Activated CD8-positive, alpha-beta T cell treated with anti-CD3 and anti-CD28 coated beads for 36 hours (primary cell): ENCODE data around the gene HIPK1. TPM values are rescaled to one million over a fixed set of nuclear protein-coding genes. Genes with fewer than 3 reads are reported as not detected.

Source experiments
- ATAC-seq: fragments of 200-7000 bp; cut with Tn5 transposase; one replicate; pipeline ENCODE4 v1.10.0; 2021; ENCODE audit warnings: mild to moderate bottlenecking, moderate library complexity
- CTCF ChIA-PET: fragments of 350-600 bp; sonication (Branson Sonifier 250); formaldehyde crosslinking; loops from one replicate; lab custom pipeline; 2021; ENCODE audit warnings: antibody characterized with exemption; lab: Charles Lee
- POLR2A ChIA-PET: fragments of 350-600 bp; sonication (Branson Sonifier 250); formaldehyde crosslinking; loops from one replicate; lab custom pipeline; 2021; ENCODE audit warnings: antibody characterized with exemption; lab: Charles Lee
- DNase-seq: peaks from one replicate; pipeline ENCODE4 v3.0.0-alpha.2; 2020
- H3K27ac Mint-ChIP-seq: one replicate; pipeline ENCODE4 v1.8.0; 2021; ENCODE audit warnings: mild to moderate bottlenecking, mixed read lengths
- H3K27me3 Mint-ChIP-seq: one replicate; pipeline ENCODE4 v1.8.0; 2021; ENCODE audit warnings: mixed read lengths
- H3K36me3 Mint-ChIP-seq: one replicate; pipeline ENCODE4 v1.8.0; 2021; ENCODE audit warnings: low read depth, mixed read lengths
- H3K4me1 Mint-ChIP-seq: one replicate; pipeline ENCODE4 v1.8.0; 2021; ENCODE audit warnings: low read depth, mixed read lengths
- H3K4me3 Mint-ChIP-seq: one replicate; pipeline ENCODE4 v1.8.0; 2021; ENCODE audit warnings: mild to moderate bottlenecking, moderate library complexity, mixed read lengths
- H3K9me3 Mint-ChIP-seq: one replicate; pipeline ENCODE4 v1.8.0; 2021; ENCODE audit warnings: mixed read lengths
- CTCF ChIP-seq: fragments of 200-600 bp; IDR thresholded peaks from one replicate; pipeline ENCODE4 v1.8.0; 2022; ENCODE audit warnings: antibody characterized with exemption, mild to moderate bottlenecking
- intact Hi-C: fragments of 100-400 bp; cut with micrococcal nuclease; formaldehyde crosslinking; loops from one replicate; pipeline ENCODE4 v1.10.0; 2022
- total RNA-seq, 2 experiments: library from RNA; stranded (reverse); gene quantifications; one replicate each; pipeline ENCODE4 v1.2.3, GENCODE V29; 2021

The HIPK1 gene
- total RNA-seq, 2 experiments from 2014 or later: 42.8 to 45.1 TPM

GRCh38 chr1:113917400-113918082 is 11.6 kb upstream of the HIPK1 start:
- Mint-ChIP-seq H3K36me3 (peaks cover 6% of the 10 kb centered on the region), H3K4me3 (no peak overlapping the region), H3K4me1 (no peaks in the 10 kb centered on the region), H3K9me3 (no peaks in the 10 kb centered on the region), H3K27ac (no peak overlapping the region), H3K27me3 (no peaks in the 10 kb centered on the region)
- no peak for DNase-seq
- ATAC-seq: peak; percentile 30
- TF ChIP-seq CTCF: no peak
- ChIA-PET POLR2A (interaction anchor here (0.8 to 1.8 kb wide), 5 partner anchors 12 to 15 kb away, joined by 3 to 8 read pairs (median 4); partner anchors contain the start of genes AP4B1 and HIPK1), CTCF (interaction anchor here (0.5 to 3.1 kb wide), 5 partner anchors 12 to 82 kb away, joined by 3 to 15 read pairs (median 3); partner anchors contain the start of genes AP4B1, DCLRE1B and HIPK1)
- intact Hi-C loops: no loop called here

GRCh38 chr1:113918243-113918642 is 10.9 kb upstream of the HIPK1 start:
- no peak overlapping the region for H3K27ac Mint-ChIP-seq
- TF ChIP-seq CTCF: no peak
- intact Hi-C loops: no loop called here
- POLR2A ChIA-PET: interaction anchor here (0.5 to 1.8 kb wide), 5 partner anchors 11 to 16 kb away, joined by 3 to 8 read pairs (median 4); partner anchors contain the start of gene HIPK1
- ATAC-seq (no peak), DNase-seq (no peak)
- H3K36me3 Mint-ChIP-seq: peaks cover 6% of the 10 kb centered on the region
- no peaks in the 10 kb centered on the region for H3K4me1 Mint-ChIP-seq
- H3K27me3 Mint-ChIP-seq: no peaks in the 10 kb centered on the region
- CTCF ChIA-PET: interaction anchor here (1.0 to 3.1 kb wide), 2 partner anchors 13 to 83 kb away, joined by 3 to 15 read pairs; partner anchors contain the start of gene DCLRE1B
- no peaks in the 10 kb centered on the region for H3K9me3 Mint-ChIP-seq
- no peak overlapping the region for H3K4me3 Mint-ChIP-seq

DNA sequence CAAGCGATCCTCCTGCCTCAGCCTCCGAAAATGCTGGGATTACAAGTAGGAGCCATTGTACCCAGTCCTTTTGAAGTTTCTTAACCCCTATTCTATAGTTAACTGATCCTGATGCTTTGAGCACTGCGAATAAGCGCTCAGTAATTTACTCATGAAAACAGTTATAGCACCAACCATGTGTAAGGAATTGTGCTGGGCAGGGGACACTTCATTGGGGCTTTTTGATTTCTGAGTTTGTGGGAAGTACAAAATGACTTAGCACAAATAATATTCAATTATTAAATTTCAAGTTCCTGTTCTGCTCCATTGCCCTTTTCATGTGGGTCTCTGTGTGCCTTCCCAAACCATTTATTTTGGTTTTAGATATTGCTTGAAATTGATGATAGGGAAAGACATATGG is 6.2 kb upstream of the HIPK1 start:
- DNase-seq (no peak), ATAC-seq (no peak)
- no peak overlapping the region for H3K4me3 Mint-ChIP-seq
- ChIA-PET CTCF (no interaction called here), POLR2A (no interaction called here)
- TF ChIP-seq CTCF: no peak
- intact Hi-C loops: no loop called here
- H3K9me3 Mint-ChIP-seq: no peaks in the 10 kb centered on the region
- no peaks in the 10 kb centered on the region for H3K36me3 Mint-ChIP-seq
- H3K4me1 Mint-ChIP-seq: peaks cover 4% of the 10 kb centered on the region
- H3K27me3 Mint-ChIP-seq: no peaks in the 10 kb centered on the region
- no peak overlapping the region for H3K27ac Mint-ChIP-seq

DNA sequence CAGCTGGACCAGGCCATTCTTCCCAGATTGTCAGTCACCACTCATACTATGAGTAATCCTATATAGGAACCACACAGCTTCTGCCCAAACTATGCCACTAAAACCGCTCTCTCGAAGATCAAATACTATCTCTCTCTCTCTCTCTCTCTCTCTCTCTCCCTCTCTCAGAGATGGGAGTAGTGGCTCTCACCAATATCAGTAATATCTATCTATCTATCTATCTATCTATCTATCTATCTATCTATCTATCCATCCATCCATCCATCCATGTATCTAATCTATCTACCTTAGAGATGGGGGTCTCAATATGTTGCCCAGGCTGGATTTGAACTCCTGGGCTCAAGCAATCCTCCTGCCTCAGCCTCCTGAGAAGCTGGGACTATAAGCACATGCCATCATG is 4.7 kb upstream of the HIPK1 start:
- ChIA-PET POLR2A (interaction anchor here (0.7 to 1.4 kb wide), 2 partner anchors 9 to 88 kb away, joined by 3 to 4 read pairs; no protein-coding TSS in a partner anchor), CTCF (interaction anchor here (1.7 kb wide), 1 partner anchor 19 kb away, joined by 5 read pairs; the partner anchor contains the start of gene DCLRE1B)
- Mint-ChIP-seq H3K27me3 (no peaks in the 10 kb centered on the region), H3K27ac (no peak overlapping the region), H3K4me3 (no peak overlapping the region), H3K36me3 (no peaks in the 10 kb centered on the region), H3K4me1 (peaks cover 11% of the 10 kb centered on the region), H3K9me3 (no peaks in the 10 kb centered on the region)
- ATAC-seq: no peak
- intact Hi-C loops: no loop called here
- no peak for TF ChIP-seq CTCF
- no peak for DNase-seq
